Prostate gland (tissue), 2 donors: ENCODE results near the gene ARHGAP25.

Experiments
- CTCF ChIP-seq, 4 experiments: fragments of 200-600 bp in 2 of 4; fragments of 450-650 bp in 2 of 4; sonication (generic) in 2 of 4; IDR thresholded peaks; 1 replicate in 3 of 4; 2 replicates in 1 of 4; pipeline ENCODE4 v1.5.1; 2016 to 2019; ENCODE audit warnings: antibody characterized with exemption in 4 of 4, mild to moderate bottlenecking in 2 of 4, moderate library complexity in 2 of 4
- POLR2A ChIP-seq: fragments of 450-650 bp; IDR thresholded peaks from one replicate; pipeline ENCODE4 v1.6.1; 2016; ENCODE audit warnings: antibody characterized with exemption, mild to moderate bottlenecking

DNA sequence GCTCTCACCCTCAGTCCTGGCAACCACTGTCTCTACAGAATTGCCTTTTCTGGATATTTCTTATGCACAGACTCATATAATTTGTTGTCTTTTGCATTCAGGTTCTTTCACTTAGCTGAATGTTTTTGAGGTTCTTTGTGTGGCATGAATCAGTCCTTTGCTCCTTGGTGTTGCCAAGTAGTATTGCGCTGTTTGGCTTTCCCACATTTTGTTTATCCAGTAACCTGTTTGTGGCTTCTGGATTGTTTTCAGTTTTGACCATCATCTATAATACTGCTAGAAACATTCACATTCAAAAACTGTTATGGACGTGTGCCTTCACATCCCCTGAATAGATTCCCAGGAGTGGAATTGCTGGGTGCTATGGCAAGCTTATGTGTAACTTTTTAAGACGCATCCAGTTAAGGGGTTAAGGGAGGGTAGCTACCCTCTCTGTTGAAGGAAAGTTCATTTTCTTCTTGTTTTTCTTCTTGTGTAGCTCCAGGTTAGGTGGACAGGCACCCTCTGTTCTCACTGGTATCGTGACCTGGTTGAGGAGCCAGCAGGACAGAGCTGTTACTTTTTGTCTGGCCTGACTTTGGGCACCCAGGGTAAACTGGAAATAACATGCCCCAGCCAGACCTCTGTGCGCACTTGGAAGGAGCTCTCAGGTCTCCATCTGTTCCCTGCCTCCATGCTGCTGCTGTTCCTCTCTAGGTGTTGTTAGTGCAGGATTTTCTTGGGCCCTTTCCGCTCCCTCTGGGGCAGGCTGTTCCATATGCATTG, 29.6 kb downstream of the ARHGAP25 start:
- TF ChIP-seq POLR2A = no peak
- no peak for TF ChIP-seq CTCF (IDR thresholded peaks at IDR 0.05)
